WI38 (cell line): Measurements from ENCODE around the gene PUM2.

Experiments used
- H3K4me3 ChIP-seq: 2 replicates; pipeline ENCODE4 v1.5.1; 2011; ENCODE audit warnings: low read depth, mild to moderate bottlenecking, control low read depth, low read length
- CTCF ChIP-seq: IDR thresholded peaks from 2 replicates; pipeline ENCODE4 v1.5.1; 2012; ENCODE audit warnings: low read depth, mild to moderate bottlenecking, control low read depth, low read length

PUM2 gene

GRCh38 chr2:20356042-20356441 lies 5.4 kb upstream of the PUM2 start:
- no peak overlapping the region for H3K4me3 ChIP-seq
- no peak for TF ChIP-seq CTCF

- no peak for TF ChIP-seq CTCF
- no peak overlapping the region for H3K4me3 ChIP-seq
Measured at GRCh38 chr2:20355131-20355530, 4.5 kb upstream of the PUM2 start.

- H3K4me3 ChIP-seq = no peak overlapping the region
- TF ChIP-seq CTCF = no peak
Measured at GRCh38 chr2:20353241-20353992, 2.8 kb upstream of the PUM2 start.

GRCh38 chr2:20352581-20353216 lies 2.1 kb upstream of the PUM2 start:
- TF ChIP-seq CTCF = no peak
- no peak overlapping the region for H3K4me3 ChIP-seq

GRCh38 chr2:20352230-20352578 lies 1.6 kb upstream of the PUM2 start:
- no peak overlapping the region for H3K4me3 ChIP-seq
- TF ChIP-seq CTCF = no peak

GRCh38 chr2:20351555-20352229 lies 1.0 kb upstream of the PUM2 start:
- H3K4me3 ChIP-seq = peak overlapping the region; percentile 78
- TF ChIP-seq CTCF = no peak
